Measurements from ENCODE around the gene GPR32.

GPR32 gene

GRCh38 chr19:50784710-50785109, 14.4 kb downstream of the GPR32 start:
- DNase-seq, result no peak

- no peak for DNase-seq
Observed at GRCh38 chr19:50785329-50785728, 15.1 kb downstream of the GPR32 start.

- no peak for DNase-seq
Observed at GRCh38 chr19:50790396-50790795, 20.1 kb downstream of the GPR32 start, which contains the start of gene ACP4. Gene ACP4, plus strand, starts transcription at chr19:50790415. Its CDS starts 0 bp downstream, at chr19:50790415.

- DNase-seq, result no peak
Observed at GRCh38 chr19:50790922-50791467, 20.7 kb downstream of the GPR32 start.

- no peak for DNase-seq
Observed at GRCh38 chr19:50791594-50792271, 21.5 kb downstream of the GPR32 start.

- DNase-seq, result no peak
Observed at GRCh38 chr19:50792272-50793250, 22.3 kb downstream of the GPR32 start.

- DNase-seq, result no peak
Observed at GRCh38 chr19:50793558-50794065, 23.3 kb downstream of the GPR32 start.

GRCh38 chr19:50794074-50794875, 24.0 kb downstream of the GPR32 start:
- DNase-seq, result peak; percentile 44

- peak; percentile 48 for DNase-seq
Observed at GRCh38 chr19:50794876-50795663, 24.8 kb downstream of the GPR32 start.

GRCh38 chr19:50795664-50796073, 25.4 kb downstream of the GPR32 start:
- no peak for DNase-seq

GRCh38 chr19:50796128-50796633, 25.9 kb downstream of the GPR32 start:
- peak; percentile 29 for DNase-seq

- no peak for DNase-seq
Observed at GRCh38 chr19:50796634-50797428, 26.6 kb downstream of the GPR32 start.

- DNase-seq, result no peak
Observed at GRCh38 chr19:50797429-50797780, 27.1 kb downstream of the GPR32 start.

- no peak for DNase-seq
Observed at GRCh38 chr19:50797781-50798658, 27.8 kb downstream of the GPR32 start.

GRCh38 chr19:50798659-50799546, 28.6 kb downstream of the GPR32 start:
- DNase-seq, result no peak

GRCh38 chr19:50799547-50799851, 29.2 kb downstream of the GPR32 start:
- no peak for DNase-seq

- no peak for DNase-seq
Observed at GRCh38 chr19:50801107-50801506, 30.8 kb downstream of the GPR32 start.

GRCh38 chr19:50803633-50804419, 33.6 kb downstream of the GPR32 start:
- peak; percentile 56 for DNase-seq

Data from stimulated activated CD4-positive, alpha-beta T cell treated with anti-CD3 and anti-CD28 coated beads, Interleukin-4, amount 100 ng/mL, for 1 hour (primary cell).